Left renal pelvis (tissue), 4 donors: ENCODE data around the gene HEPACAM. TPM values are rescaled to one million over a fixed set of nuclear protein-coding genes. Genes with fewer than 3 reads are reported as not detected.
A peak's percentile ranks its signal among the peaks of the same experiment; 100 is the strongest.

Experiments used
- DNase-seq, 4 donors: peaks; one replicate each; pipeline ENCODE4 v3.0.0-alpha.2; 2013; ENCODE audit warnings: low read depth in 4 of 4, low spot score in 3 of 4
- polyA plus RNA-seq, 4 donors: library from polyadenylated mRNA; unstranded; fragments of 120-200 nt; gene quantifications; one replicate each; pipeline ENCODE4 v1.2.1, GENCODE V29; 2013; ENCODE audit not compliant: insufficient read length in 4 of 4

The HEPACAM gene
- polyA plus RNA-seq, 4 donors = 0.11 to 2.4 (median 2.0) TPM

- DNase-seq = no peak
These were observed 7.9 kb upstream of the HEPACAM start for GRCh38 chr11:124943741-124944140.

DNA sequence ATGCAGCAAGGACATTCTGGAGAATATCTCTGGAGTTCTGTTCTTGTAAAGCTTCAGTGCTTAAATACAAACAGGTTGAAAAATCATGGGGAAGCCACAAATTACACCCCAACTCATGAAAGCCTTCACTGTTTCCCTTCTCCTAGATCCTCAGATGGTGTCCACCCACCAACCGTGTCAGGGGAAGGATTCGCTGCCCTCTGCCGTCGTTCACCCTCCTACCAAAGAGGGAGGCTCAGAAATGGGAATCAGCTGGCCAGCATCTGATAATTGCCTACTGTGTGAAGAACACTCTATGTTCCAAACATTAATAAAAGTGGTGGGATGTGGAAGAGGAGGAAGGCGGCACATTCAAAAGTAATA lies 7.4 kb upstream of the HEPACAM start:
- no peak for DNase-seq

- DNase-seq = no peak
These were observed 6.8 kb upstream of the HEPACAM start for GRCh38 chr11:124942466-124943253.

- no peak for DNase-seq
These were observed 5.9 kb upstream of the HEPACAM start for GRCh38 chr11:124941703-124942102.

- DNase-seq = no peak
These were observed 3.1 kb upstream of the HEPACAM start for GRCh38 chr11:124938970-124939369.

DNA sequence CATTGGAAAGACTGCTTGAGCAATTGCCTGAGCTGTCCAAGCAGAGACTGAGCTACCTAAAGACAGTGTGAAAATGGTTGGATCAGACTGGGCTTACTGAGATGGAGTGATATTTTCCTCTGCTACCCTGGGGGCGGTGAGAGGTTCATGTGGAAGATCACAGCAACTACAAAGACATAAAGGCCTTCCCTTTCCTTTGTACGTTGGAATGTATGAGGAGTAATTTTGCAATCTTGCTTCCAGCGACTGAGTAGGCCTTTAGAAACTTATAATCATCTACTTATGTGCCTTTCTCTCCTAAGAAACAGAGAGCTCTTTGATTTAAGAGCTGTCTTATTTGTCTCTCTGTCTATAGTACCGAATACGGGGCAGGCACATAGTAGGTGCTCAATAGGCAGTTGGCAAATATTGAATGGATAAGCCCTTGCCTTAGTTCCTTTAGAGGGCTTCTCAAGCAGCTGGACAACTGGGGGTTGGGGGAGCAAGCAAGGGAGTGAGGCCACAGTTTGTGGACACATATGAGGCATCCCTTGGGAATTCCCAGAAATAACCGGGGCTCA lies 2.4 kb upstream of the HEPACAM start:
- no peak for DNase-seq

- DNase-seq = no peak
These were observed 1.6 kb upstream of the HEPACAM start for GRCh38 chr11:124937336-124937935.

DNA sequence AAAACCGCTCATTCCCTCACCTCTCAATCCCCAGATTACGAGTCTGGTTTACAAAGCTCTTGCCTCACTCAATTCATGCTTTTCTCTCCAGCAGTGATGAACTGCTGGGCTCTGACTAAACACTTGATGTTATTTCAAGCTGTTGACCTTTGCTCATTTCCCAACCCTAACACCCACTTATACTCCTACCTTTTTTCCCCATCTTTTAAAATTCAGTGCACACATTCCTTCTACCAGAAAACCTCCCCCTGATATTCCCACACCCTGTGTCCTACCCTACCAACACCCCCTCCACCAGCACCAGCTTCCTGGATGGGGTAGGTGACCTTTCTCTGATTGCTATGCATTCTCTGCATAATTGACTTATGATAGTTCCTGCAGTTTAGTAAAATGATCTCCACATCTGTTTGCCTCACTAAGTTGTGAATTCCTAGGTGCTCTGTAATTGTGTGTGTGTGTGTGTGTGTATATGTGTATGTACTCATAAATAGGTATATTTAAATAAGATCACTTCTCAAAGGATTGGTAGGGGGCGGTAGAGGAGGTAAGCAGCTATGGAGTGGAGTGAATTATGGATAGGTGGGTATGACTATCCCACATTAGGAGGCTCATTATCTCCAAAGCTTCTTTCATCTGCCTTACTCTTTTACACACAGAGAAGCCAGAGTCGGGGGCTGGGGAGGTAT lies 842 bp downstream of the HEPACAM start:
- no peak for DNase-seq

DNA sequence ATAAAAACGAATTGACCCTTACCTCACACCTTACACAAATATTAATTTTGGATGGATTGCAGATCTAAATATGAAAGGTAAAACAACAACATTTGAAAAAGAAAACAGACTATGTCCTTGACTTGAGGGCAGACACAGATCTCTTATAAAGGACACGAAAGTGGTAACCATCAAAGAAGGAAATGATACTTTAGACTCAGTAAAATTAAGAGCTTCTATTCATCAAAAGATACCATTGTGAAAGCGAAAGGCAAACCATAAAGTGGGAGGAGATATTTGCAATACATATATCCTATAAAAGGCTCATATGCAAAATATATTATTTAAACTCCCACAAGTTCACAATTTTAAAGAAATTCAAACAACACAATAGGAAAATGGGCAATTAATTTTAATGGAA lies 5.0 kb downstream of the HEPACAM start:
- no peak for DNase-seq

- no peak for DNase-seq
These were observed 6.7 kb downstream of the HEPACAM start for GRCh38 chr11:124928942-124929665.

DNA sequence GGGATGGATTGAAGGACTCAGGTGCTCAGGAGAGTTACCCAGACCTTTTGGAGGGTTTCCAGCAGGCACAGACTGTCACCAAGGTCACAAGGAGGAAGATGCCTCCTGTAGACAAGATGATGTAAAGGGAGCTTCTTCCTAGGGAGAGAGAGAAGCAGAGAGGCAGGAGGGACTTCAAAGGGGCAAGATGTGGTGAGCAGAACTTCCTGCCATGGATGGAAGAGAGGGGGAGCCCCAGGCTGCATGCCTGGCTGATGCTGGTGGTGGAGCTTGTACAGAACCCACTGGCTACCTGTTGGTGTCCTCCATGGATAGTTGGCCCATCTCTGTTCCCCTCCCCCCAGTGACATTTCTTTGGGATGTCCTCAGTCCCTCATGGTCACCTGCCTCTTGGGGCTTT lies 12.6 kb downstream of the HEPACAM start:
- DNase-seq = no peak

- DNase-seq = no peak
These were observed 13.0 kb downstream of the HEPACAM start for GRCh38 chr11:124922831-124923230.

DNA sequence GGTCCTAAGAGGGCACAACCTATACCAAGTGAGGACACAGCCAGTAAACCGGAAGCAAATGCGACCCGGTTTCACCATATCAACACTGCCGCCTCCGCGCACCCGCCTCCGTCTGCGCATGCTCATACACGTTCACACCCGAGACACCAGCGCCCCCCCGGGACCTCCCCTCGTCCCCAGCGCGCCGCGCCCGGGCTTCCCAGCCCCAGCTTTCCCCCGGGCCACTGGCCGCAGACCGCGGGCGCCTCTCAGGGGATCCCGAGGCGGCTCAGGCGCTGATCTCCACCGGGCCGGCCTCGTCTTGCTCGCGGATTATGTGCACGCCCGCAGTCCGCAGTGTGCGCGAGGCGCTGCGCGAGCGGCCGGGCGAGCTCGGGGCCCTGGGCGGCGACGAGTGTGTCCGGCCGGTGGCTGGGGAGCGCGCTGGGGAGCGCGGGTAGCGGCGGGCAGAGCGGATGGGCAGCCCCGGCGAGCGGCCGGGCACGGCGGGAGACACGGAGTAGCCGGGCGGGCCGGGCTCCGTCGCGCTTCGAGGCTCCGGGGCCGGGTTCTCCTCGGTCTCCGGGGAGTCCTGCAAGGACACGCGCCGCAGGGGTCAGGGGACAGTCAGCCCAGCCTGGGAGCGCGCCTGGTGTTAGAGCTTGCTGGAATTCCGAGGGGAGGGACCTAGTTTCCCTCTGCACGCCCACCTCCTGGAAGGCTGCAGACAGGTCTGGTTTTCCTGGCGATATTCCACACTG lies 14.8 kb downstream of the HEPACAM start:
- peak; percentile 63 to 79 (median 70) for DNase-seq

DNA sequence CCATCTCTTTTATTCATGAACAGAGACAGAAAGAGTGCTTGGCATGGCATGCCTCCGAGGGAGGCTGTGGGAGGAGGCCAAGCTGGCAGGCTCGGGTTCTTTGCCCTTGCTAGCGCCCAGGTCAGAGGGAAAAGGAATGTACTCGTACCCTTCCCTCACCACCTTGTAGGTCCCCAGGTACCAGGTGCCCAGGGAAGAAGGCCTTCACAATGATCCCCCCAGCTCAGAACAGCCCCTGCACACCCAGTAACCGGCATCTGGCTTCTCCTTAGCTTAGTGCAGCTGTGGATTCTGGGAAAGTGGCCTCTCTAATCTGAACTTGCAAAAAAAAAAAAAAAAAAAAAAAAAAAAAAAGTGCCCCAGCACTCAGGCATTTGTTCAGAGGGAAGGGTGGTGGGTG lies 15.5 kb downstream of the HEPACAM start:
- no peak for DNase-seq

DNA sequence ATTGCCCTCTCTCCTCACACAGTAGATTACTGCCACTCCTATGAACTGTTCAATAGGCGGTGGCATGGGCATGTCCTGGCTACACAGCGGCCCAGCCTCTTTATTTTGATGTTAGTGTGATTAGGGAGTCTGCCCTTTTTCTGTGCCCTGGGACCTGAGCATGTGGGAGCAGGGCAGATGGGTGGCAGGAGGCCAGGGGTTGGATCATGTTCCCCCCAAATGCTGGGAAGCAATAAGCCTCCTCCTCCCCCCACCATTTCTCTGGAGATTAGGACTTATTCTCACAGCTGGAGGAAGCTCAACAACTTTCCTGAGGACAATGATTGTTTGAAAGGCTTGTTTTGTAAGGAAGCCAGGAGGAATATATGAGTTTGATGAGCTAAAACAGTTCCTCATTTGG lies 15.9 kb downstream of the HEPACAM start:
- no peak for DNase-seq

DNA sequence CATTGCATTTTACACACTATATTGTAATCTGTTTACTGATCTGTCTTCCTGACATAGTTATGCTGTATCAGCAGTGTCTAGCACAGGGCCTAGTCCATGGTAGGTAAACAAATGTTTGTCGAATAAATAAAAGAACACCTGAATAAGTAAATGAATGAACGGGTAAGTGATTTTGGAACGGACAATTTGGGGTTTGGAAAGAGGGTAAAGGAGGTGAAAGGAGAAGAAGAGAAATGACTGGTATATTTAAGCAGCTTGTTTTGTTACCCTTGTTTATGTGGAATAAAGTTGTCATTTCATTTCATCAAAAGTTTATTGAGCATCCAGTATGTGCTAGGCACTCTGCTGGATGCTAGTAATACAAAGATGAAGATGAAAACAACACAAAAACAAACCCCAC lies 16.9 kb downstream of the HEPACAM start, which contains the start of gene HEPN1:
HEPN1 (plus strand) TSS at position 301 of the 400 bp plus-strand sequence.
- DNase-seq = no peak

DNA sequence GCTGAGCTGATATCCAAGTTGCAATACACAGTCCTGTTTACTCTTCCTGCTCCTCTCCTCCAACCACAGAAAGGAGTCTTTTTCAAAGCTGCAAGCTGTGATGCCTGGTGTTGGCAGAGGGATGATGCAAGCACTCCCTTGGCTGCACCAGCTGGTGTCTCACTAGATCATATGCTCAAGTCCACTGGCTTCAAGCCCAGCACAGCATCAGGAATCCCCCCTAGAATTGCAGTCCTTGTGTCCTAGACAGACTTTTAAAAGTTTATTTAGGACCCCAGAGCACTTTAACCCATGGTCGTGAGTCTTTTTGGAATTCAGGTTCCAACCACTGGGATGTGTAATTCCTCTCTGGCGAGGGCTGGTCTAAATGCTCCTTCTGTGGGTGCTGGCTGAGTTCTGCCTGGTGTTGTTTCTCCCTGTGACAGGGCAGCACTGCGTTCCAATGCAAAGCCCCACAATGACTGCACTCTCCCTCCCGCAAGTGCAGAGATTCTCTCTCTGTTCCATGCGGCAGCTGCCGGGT lies 18.7 kb downstream of the HEPACAM start:
- no peak for DNase-seq

- no peak for DNase-seq
These were observed 19.5 kb downstream of the HEPACAM start for GRCh38 chr11:124916370-124916710.

DNA sequence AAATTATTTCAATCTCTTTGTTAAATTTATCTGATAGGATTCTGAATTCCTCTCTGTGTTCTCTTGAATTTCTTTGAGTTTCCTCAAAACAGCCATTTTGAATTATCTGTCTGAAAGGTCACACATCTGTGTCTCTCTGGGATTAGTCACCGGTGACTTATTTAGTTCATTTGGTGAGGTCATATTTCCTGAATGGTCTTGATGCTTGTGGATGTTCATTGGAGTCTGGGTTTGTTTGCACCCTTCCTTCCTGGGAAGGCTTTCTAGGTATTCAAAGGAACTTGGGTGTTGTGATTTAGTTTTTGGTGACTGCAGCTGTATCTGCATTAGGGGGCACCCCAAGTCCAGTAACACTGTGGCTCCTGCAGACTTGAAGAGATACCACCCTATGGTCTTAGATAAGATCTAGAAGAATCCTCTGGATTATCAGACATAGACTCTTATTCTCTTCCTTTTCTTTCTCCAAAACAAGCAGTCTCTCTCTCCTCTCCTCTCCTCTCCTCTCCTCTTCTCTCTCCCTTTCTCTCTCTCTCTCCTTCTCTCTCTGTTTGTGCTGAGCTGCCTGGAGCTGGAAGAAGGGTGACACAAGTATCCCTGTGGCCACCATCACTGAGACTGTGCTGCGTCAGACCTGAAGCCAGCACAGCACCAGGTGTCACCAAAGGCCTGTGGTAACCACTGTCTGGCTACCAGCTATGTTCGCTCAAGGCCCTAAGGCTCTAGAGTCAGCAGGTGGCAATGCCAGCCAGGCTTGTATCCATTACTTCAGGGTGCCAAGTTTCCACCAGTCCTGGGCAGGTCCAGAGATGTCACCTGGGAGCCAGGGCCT lies 20.1 kb downstream of the HEPACAM start:
- no peak for DNase-seq
